Activated T-cell treated with anti-CD3 and anti-CD28 coated beads, Interleukin-2, amount 50 U/mL, for 4 hours (primary cell): ENCODE data around the gene SCGB1D2. TPM values are rescaled to one million over a fixed set of nuclear protein-coding genes. Genes with fewer than 3 reads are reported as not detected.

Source experiments
- ATAC-seq, 2 donors: fragments of 200-7000 bp; cut with Tn5 transposase; one replicate each; pipeline ENCODE4 v1.10.0; 2021
- DNase-seq: peaks from one replicate; pipeline ENCODE4 v3.0.0-alpha.2; 2020
- H3K27me3 Mint-ChIP-seq: one replicate; pipeline ENCODE4 v1.8.0; 2021; ENCODE audit warnings: low read depth, mixed read lengths
- H3K36me3 Mint-ChIP-seq: one replicate; pipeline ENCODE4 v1.8.0; 2022; ENCODE audit warnings: mixed read lengths; ENCODE audit not compliant: insufficient read depth
- H3K4me1 Mint-ChIP-seq: one replicate; pipeline ENCODE4 v1.8.0; 2021; ENCODE audit warnings: low read depth, mixed read lengths
- H3K4me3 Mint-ChIP-seq: one replicate; pipeline ENCODE4 v1.8.0; 2021; ENCODE audit warnings: mild to moderate bottlenecking, moderate library complexity, mixed read lengths
- H3K9me3 Mint-ChIP-seq: one replicate; pipeline ENCODE4 v1.8.0; 2021; ENCODE audit warnings: mixed read lengths
- total RNA-seq, 3 donors: library from RNA; stranded (reverse); gene quantifications; one replicate each; pipeline ENCODE4 v1.2.1, GENCODE V29; 2021

SCGB1D2 gene
- total RNA-seq, 3 donors from 2014 or later: not detected

GRCh38 chr11:62236187-62236586 is 5.9 kb upstream of the SCGB1D2 start:
- H3K27me3 Mint-ChIP-seq: peaks cover 38% of the 10 kb centered on the region
- ATAC-seq: no peak
- H3K9me3 Mint-ChIP-seq: no peaks in the 10 kb centered on the region
- no peak for DNase-seq
- H3K36me3 Mint-ChIP-seq: no peaks in the 10 kb centered on the region
- no peaks in the 10 kb centered on the region for H3K4me1 Mint-ChIP-seq
- no peak overlapping the region for H3K4me3 Mint-ChIP-seq

- H3K4me1 Mint-ChIP-seq: no peaks in the 10 kb centered on the region
- peaks cover 45% of the 10 kb centered on the region for H3K27me3 Mint-ChIP-seq
- ATAC-seq (no peak), DNase-seq (no peak)
- no peaks in the 10 kb centered on the region for H3K9me3 Mint-ChIP-seq
- no peaks in the 10 kb centered on the region for H3K36me3 Mint-ChIP-seq
- no peak overlapping the region for H3K4me3 Mint-ChIP-seq
Measured at GRCh38 chr11:62237499-62237898, 4.5 kb upstream of the SCGB1D2 start.

DNA sequence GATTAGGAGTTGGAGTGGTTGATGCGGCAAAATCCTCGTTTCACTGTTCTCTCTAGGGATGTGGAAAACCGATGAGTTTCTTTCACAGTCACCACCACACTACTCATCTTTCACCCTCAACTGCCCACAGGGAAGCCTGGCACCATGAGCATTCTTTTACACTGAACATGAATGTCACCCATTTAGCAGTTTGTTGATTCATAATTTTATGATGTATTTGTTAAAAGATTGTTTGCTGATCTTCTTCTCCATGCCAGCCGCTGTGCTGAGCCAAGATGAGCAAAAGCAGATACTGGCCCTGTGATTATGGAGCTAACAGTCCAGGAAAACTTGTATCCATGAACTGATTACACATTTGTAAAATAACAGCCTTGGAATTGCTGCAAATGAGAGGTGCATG is 3.9 kb upstream of the SCGB1D2 start:
- Mint-ChIP-seq H3K27me3 (peaks cover 43% of the 10 kb centered on the region), H3K36me3 (no peaks in the 10 kb centered on the region), H3K4me3 (no peak overlapping the region), H3K4me1 (no peaks in the 10 kb centered on the region), H3K9me3 (no peaks in the 10 kb centered on the region)
- DNase-seq: no peak
- ATAC-seq: no peak

GRCh38 chr11:62241095-62241494 is 944 bp upstream of the SCGB1D2 start:
- Mint-ChIP-seq H3K4me3 (no peak overlapping the region), H3K27me3 (peaks cover 30% of the 10 kb centered on the region), H3K36me3 (no peaks in the 10 kb centered on the region), H3K9me3 (no peaks in the 10 kb centered on the region), H3K4me1 (no peaks in the 10 kb centered on the region)
- DNase-seq (no peak), ATAC-seq (no peak)

DNA sequence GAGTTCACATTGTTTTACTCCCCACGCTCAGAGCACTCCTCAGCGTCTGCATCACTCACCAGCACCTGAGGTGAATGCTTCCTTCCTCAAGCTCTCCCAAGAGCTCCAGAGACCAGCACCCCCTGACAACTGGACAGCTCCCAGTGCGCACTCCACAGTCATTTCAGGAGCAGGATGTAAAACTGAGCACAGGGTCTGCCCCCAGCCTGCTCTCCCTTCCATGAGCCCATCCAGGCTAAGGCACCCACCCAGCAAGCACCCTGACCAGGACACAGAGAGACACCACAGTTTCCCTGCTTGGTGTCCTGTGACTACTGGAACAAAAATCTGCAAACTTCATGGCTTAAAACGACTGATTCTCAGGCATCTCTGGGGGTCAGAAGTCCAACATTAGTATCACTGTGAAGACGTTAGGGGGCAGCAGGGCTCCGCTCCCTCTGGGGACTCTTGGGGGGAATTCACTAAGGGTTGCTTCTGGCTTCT is 3.3 kb downstream of the SCGB1D2 start:
- peaks cover 11% of the 10 kb centered on the region for H3K9me3 Mint-ChIP-seq
- H3K36me3 Mint-ChIP-seq: peaks cover 4% of the 10 kb centered on the region
- no peak overlapping the region for H3K4me3 Mint-ChIP-seq
- DNase-seq: no peak
- peaks cover 33% of the 10 kb centered on the region for H3K27me3 Mint-ChIP-seq
- ATAC-seq: no peak
- H3K4me1 Mint-ChIP-seq: no peaks in the 10 kb centered on the region

GRCh38 chr11:62251698-62252097 is 9.7 kb downstream of the SCGB1D2 start:
- Mint-ChIP-seq H3K27me3 (peaks cover 22% of the 10 kb centered on the region), H3K36me3 (peaks cover 4% of the 10 kb centered on the region), H3K4me1 (no peaks in the 10 kb centered on the region), H3K4me3 (no peak overlapping the region), H3K9me3 (peaks cover 37% of the 10 kb centered on the region)
- ATAC-seq: no peak
- no peak for DNase-seq

GRCh38 chr11:62253999-62254542 is 12.0 kb downstream of the SCGB1D2 start:
- H3K36me3 Mint-ChIP-seq: peaks cover 4% of the 10 kb centered on the region
- H3K4me3 Mint-ChIP-seq: no peak overlapping the region
- peaks cover 37% of the 10 kb centered on the region for H3K9me3 Mint-ChIP-seq

GRCh38 chr11:62256281-62256680 is 14.2 kb downstream of the SCGB1D2 start:
- ATAC-seq (no peak), DNase-seq (no peak)
- Mint-ChIP-seq H3K4me1 (no peaks in the 10 kb centered on the region), H3K9me3 (peaks cover 18% of the 10 kb centered on the region), H3K27me3 (peaks cover 22% of the 10 kb centered on the region), H3K36me3 (no peaks in the 10 kb centered on the region), H3K4me3 (no peak overlapping the region)

More at GRCh38 chr11:62253999-62254542, 12.0 kb downstream of the SCGB1D2 start:
- ATAC-seq: no peak
- Mint-ChIP-seq H3K4me1 (no peaks in the 10 kb centered on the region), H3K27me3 (peaks cover 27% of the 10 kb centered on the region)
- no peak for DNase-seq

DNA sequence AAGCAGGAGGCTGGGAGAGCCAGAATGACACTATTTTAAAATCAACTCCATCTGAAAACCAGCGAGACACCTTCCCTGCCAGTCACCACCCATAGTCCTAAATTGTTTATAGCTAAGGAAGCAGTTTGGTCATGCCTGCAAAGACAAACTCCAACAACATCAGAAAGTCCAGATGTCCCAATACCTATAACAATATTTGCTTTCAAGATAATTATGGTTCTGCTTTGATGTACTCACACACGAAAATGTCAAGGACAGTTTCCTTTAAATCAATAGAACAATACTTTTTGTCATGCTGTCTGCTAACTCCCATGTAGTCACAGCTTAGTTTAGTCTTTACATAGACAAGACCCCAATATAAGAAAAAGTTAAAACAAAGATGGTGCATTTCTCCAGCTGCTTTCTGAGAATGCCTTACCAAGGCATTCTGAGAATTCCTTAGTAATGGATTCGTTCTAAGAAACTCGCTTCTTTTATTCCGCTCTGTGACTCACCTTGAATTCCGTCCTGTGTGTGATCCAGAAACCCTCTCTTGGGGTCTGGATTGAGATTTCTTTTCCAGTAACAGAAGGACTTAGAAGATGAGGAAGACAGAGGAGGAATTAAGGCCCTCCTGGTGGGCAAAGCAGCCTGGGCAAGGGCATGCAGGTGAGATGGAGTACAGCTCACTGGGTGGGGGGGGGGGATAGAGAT is 18.4 kb downstream of the SCGB1D2 start:
- H3K4me1 Mint-ChIP-seq: no peaks in the 10 kb centered on the region
- H3K27me3 Mint-ChIP-seq: peaks cover 29% of the 10 kb centered on the region
- H3K4me3 Mint-ChIP-seq: no peak overlapping the region
- ATAC-seq (no peak), DNase-seq (no peak)
- H3K9me3 Mint-ChIP-seq: peaks cover 7% of the 10 kb centered on the region
- H3K36me3 Mint-ChIP-seq: no peaks in the 10 kb centered on the region

- ATAC-seq (no peak), DNase-seq (no peak)
- Mint-ChIP-seq H3K27me3 (peaks cover 17% of the 10 kb centered on the region), H3K4me1 (no peaks in the 10 kb centered on the region), H3K4me3 (no peak overlapping the region), H3K36me3 (no peaks in the 10 kb centered on the region), H3K9me3 (no peaks in the 10 kb centered on the region)
Measured at GRCh38 chr11:62264004-62264403, 22.0 kb downstream of the SCGB1D2 start.

- H3K4me3 Mint-ChIP-seq: no peak overlapping the region
- ATAC-seq (peak; percentile 72 to 78), DNase-seq (no peak)
- H3K9me3 Mint-ChIP-seq: no peaks in the 10 kb centered on the region
- H3K27me3 Mint-ChIP-seq: peaks cover 19% of the 10 kb centered on the region
- no peaks in the 10 kb centered on the region for H3K4me1 Mint-ChIP-seq
- H3K36me3 Mint-ChIP-seq: no peaks in the 10 kb centered on the region
Measured at GRCh38 chr11:62266558-62266957, 24.5 kb downstream of the SCGB1D2 start.

DNA sequence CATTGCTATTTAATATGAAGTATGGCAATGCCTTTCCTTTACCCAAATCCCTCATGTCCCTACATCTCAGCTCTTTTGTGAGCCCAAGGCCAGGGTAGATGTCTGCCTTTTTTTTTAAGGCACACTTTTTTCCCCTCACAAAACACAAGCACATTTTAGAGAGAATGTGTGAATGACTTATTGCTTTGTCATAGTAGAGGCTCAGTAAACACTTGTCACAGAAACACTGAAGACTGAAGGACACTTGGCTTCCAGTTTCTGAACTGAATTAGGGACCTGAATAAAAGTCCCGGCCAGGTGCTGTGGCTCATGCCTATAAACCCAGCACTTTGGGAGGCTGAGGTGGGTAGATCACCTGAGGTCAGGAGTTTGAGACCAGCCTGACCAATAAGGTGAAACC is 25.0 kb downstream of the SCGB1D2 start:
- H3K4me3 Mint-ChIP-seq: no peak overlapping the region
- DNase-seq (no peak), ATAC-seq (peak in 1 of 2 donors; percentile 23)
- H3K27me3 Mint-ChIP-seq: peaks cover 16% of the 10 kb centered on the region
- H3K4me1 Mint-ChIP-seq: no peaks in the 10 kb centered on the region
- H3K9me3 Mint-ChIP-seq: no peaks in the 10 kb centered on the region
- no peaks in the 10 kb centered on the region for H3K36me3 Mint-ChIP-seq

GRCh38 chr11:62267576-62267975 is 25.5 kb downstream of the SCGB1D2 start:
- no peak overlapping the region for H3K4me3 Mint-ChIP-seq
- no peaks in the 10 kb centered on the region for H3K4me1 Mint-ChIP-seq
- peaks cover 16% of the 10 kb centered on the region for H3K27me3 Mint-ChIP-seq
- no peaks in the 10 kb centered on the region for H3K9me3 Mint-ChIP-seq
- peak in 1 of 2 donors; percentile 66 for ATAC-seq
- DNase-seq: no peak
- H3K36me3 Mint-ChIP-seq: no peaks in the 10 kb centered on the region

- Mint-ChIP-seq H3K27me3 (peaks cover 15% of the 10 kb centered on the region), H3K4me1 (no peaks in the 10 kb centered on the region), H3K36me3 (no peaks in the 10 kb centered on the region), H3K9me3 (no peaks in the 10 kb centered on the region), H3K4me3 (no peak within 1 kb of the TSS)
- ATAC-seq (no peak), DNase-seq (no peak)
Measured at GRCh38 chr11:62269654-62270278, 27.7 kb downstream of the SCGB1D2 start, which contains the start of gene SCGB2A2. SCGB2A2 (plus strand) TSS chr11:62270158; CDS start chr11:62270217, 59 bp downstream.

DNA sequence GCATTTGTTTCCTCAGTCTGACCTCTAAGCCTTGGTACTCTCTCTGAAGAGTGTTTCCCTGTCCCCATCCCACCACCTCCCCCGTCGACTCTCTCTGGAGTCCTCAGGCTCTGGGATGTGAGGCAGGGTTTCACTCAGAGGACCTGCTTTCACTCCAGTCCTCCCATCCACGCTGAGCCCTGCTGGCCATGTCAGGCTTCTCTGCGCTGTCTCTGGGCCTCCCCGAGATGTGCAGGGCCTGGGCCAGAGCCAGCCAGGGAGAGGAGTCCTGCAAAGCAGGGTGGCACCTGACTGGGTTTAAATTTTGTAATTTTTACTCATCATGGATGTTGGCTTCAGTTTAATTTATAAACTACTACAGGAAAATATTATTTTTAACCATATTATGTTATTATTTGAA is 31.2 kb downstream of the SCGB1D2 start:
- H3K27me3 Mint-ChIP-seq: peaks cover 6% of the 10 kb centered on the region
- no peaks in the 10 kb centered on the region for H3K9me3 Mint-ChIP-seq
- ATAC-seq (no peak), DNase-seq (no peak)
- no peak overlapping the region for H3K4me3 Mint-ChIP-seq
- H3K4me1 Mint-ChIP-seq: no peaks in the 10 kb centered on the region
- no peaks in the 10 kb centered on the region for H3K36me3 Mint-ChIP-seq
